Measurements from ENCODE around the gene HACD2.

GRCh38 chr3:123628996-123629746 lies 44.3 kb upstream of the HACD2 start:
- no peak for TF ChIP-seq CTCF (IDR thresholded peaks at IDR 0.05; ENCODE audit: insufficient read depth, low read depth, low read length)
- no peak for TF ChIP-seq EZH2 (IDR thresholded peaks at IDR 0.05; ENCODE audit: insufficient read depth, low read length)
